ENCODE data around the gene ITGBL1.

The ITGBL1 gene, protein sequence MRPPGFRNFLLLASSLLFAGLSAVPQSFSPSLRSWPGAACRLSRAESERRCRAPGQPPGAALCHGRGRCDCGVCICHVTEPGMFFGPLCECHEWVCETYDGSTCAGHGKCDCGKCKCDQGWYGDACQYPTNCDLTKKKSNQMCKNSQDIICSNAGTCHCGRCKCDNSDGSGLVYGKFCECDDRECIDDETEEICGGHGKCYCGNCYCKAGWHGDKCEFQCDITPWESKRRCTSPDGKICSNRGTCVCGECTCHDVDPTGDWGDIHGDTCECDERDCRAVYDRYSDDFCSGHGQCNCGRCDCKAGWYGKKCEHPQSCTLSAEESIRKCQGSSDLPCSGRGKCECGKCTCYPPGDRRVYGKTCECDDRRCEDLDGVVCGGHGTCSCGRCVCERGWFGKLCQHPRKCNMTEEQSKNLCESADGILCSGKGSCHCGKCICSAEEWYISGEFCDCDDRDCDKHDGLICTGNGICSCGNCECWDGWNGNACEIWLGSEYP

GRCh38 chr13:101452519-101453485 is at the start of gene ITGBL1:
Gene ITGBL1, plus strand, starts transcription at chr13:101452675. Its CDS starts 159 bp downstream, at chr13:101452834.
- no peak for DNase-seq

DNA sequence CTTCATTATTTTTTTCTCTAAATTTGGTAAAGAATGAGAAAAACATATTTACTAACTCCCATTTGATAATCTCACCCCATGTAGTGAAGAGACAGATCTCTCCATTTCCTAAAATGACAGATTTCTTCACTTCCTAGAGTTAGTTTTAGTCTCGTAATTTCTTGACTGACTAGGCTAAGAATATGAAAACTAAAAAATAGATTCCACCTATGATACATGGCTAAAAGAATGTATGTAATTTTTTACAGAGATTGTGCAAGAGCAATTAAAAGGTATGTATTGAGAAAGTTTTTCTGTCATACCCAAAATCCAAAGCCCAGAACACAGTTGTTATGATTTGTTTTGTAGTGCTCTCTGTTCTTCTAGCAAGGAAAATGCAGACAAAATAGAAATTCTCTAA is 45.7 kb upstream of the ITGBL1 start:
- no peak for DNase-seq

DNA sequence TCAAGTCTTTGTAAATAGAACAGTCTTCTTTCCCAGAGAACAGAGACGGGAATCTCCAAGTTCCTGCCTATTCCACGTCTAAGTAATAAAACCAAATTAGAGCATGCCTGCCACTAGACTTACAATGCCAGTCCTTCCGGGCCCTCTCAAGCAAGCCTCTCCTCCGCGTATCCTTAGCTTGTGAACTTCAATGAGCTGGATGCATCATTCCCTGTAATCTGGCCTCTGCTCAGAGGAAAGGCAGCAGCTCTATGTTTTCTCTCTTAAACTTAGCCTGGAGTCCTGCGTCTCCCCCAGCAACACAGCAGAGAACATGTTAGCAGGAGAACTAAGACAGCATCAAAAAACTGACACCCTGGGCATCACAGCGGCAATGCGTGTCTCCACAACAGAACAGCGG is 44.3 kb upstream of the ITGBL1 start:
- DNase-seq = no peak

DNA sequence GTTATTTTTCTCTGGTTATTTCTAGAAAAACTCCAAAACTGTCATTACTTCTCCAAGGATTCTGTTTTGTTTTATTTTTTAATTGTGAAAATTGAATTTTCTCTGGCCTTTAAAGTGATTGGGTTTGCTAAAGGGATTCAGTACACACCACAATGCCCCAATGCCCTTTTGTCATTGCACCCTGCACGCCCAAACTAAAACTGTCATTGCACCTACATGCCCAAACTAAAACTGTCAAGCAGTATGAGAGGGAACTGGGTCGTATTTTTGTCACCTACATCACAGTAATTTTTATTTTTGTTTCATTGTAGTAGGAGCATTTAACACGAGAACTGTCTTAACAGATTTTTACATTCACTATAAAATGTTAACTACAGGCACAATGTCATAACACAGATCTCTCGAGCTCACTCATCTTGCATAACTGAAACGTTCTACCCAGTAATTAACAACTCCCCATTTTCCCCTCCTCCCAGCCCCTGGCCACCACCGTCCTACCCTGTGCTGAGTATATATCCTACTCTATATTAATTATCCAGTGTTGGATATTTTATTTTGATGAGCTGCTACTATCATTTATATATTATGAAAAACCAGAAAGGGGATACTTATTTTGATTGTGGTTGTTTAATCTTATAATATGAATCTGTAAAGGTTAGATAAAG is 43.4 kb upstream of the ITGBL1 start:
- no peak for DNase-seq

DNA sequence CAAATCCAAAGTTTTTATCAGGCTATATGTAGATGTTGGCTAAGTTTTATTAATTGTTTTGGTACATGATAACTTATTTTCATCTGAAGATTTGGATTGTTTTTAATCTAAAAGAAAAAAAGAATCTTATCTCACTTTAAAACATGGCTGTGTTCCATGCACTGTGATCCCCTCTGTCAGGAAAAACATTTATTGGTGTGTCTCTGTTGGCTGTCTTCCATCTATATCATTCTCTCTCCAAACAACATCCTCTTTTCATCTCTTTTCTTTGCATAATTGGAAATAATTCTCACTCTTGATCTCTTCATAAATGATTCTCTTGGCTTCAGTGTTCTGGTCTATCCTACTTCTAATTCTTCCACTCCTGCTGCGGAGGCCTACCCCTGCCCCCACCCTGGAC is 40.4 kb upstream of the ITGBL1 start:
- no peak for DNase-seq

GRCh38 chr13:101415358-101416174 is 36.9 kb upstream of the ITGBL1 start:
- DNase-seq = no peak

DNA sequence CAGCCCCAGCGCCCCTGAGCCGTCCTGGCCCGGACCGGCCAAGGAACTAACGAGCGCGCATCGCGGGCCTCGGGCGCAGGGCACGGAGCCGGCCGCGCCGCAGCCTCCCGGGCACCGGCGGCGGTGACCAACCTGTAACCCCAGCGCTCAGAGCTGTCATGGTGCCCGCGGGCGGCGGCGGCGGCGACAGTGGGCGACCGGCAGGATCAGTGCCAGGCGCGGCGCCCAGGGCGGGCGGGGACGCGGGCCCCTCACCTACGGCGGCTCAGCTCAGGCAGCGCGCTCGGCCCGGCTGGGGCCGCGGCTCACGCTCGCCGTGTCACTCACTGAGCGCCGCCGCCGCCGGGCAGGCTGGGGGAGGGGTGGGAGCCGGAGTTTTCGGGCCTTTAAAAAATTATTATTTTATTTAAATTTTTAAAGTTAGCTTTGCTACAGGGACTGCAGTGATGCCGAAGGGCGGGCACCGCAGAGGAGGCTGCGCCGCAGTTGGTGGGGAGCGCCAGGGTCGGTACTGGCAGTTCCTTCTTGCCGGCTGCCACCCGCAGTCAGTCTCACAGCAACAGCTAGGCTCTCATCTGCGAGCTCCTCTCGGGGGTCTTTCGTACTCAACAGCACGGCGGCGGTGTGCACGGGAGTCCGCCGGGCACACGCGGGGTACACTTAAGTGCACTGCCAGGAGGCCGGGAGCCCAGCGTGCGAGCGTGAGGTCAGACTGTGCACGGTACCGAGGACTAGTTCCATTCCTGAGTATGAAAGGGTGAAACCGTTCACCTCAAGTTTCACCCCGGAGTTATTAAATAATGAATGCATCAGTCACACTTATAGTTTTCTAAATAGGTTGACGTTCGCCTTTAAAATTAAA is 36.1 kb upstream of the ITGBL1 start, which contains the start of gene NALCN:
Gene NALCN, minus strand, starts transcription at position 328 of the 862 bp plus-strand sequence. CDS start 17,382 bp downstream, outside the sequence.
- no peak for DNase-seq

GRCh38 chr13:101417043-101417406 is 35.5 kb upstream of the ITGBL1 start:
- no peak for DNase-seq

DNA sequence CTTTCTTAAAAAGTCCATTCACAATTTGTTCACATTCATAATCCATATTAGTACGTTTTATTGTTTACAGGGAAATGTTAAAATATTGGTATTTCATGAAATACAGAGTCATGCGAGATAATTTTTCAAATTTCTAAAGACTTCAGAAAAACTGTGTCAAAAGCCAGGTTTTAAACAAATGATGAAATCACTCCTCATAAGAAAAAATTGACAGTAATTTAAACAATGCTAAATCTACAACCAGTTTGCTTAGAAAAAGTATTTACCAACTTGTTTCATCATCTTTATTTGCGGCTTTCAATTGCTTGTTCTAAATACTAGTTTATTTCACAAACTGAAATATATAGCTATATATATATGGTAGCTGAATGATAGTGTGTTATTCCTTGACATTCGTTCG is 35.0 kb upstream of the ITGBL1 start:
- DNase-seq = no peak

DNA sequence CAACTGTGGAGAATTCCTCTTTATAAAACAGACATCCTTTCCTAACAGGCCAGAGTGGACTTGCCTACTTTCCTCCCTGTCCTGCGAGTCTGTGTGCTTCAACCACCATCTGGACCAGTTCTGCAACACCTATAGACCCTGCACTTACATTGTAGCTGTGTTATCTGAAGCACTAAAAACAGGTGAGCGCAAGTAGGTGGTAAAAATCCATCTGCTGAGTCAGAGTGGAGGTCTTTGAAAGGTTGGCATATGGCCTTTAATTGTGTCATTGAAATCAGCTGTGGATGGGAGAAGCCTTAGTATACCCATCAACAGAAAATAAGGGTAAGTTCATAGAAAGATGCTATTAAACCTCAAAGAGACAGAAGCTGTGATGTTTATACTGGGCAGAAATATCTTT is 28.6 kb upstream of the ITGBL1 start:
- DNase-seq = no peak

DNA sequence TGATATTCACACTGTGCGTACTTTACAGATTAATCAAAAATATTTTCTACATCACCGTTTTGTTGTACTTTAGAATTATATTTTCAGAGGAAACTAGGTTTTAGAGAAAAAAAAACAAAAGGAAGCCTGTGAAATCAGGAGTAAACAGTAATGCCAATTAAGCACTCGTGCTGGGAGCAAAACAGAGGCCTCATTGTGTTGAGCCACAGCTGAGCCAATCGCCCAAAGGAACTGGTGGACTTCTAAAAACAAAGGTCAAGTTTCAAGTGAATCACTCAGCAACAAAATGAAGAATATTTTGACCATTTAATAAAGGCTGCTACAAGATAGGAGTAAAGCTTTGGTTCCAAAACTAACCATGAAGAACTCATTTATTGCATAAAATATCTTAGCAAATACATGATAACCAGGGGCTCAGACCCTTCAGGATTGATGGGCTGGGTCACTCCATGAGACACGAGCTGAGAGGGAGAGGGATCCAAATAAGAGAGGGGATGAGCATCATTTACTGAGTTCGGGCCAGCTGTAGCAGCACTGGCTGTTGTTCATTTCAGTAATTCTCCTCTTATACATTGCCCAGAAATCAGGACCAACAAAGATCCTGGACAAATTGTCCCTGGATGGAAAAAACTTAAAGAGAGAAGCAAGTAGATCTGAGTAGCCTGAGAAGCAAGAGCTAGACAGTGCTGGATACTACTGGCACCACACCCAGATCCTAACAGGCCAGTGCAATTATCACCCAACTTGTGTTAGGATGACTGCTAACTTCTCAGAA is 27.9 kb upstream of the ITGBL1 start:
- no peak for DNase-seq

- DNase-seq = no peak
These were observed 27.4 kb upstream of the ITGBL1 start for GRCh38 chr13:101425156-101425471.

- no peak for DNase-seq
These were observed 26.9 kb upstream of the ITGBL1 start for GRCh38 chr13:101425623-101426022.

- no peak for DNase-seq
These were observed 22.7 kb upstream of the ITGBL1 start for GRCh38 chr13:101429733-101430132.

DNA sequence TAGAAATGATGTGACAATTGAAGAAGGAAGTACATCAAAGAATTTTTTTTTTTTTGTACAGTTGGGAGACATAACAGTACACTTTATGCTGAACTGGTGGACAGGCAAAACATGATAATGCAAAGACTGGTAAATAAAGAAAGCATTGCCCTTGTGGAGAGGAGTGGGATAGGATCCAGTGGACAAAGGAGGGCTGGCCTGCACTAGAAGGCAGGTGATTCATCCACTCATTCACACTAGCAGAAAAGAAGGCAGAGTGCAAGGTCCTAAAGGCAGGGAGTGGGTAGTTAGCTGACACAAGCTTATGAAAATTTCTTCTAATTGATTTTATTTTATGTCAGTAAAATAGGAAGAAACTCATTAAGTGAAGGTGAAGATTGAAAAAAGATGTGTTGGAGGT is 18.6 kb upstream of the ITGBL1 start:
- no peak for DNase-seq

- DNase-seq = no peak
These were observed 18.0 kb upstream of the ITGBL1 start for GRCh38 chr13:101434486-101434885.

GRCh38 chr13:101447852-101448251 is 4.6 kb upstream of the ITGBL1 start:
- DNase-seq = no peak

GRCh38 chr13:101449790-101450748 is 2.4 kb upstream of the ITGBL1 start:
- no peak for DNase-seq

GRCh38 chr13:101450749-101451130 is 1.7 kb upstream of the ITGBL1 start:
- no peak for DNase-seq
